Measurements from ENCODE around the gene ZNF750.

Gene ZNF750

GRCh38 chr17:82832881-82833475 lies 6.8 kb downstream of the ZNF750 start:
- no peak for DNase-seq

- DNase-seq, result no peak
Observed at GRCh38 chr17:82832411-82832810, 7.4 kb downstream of the ZNF750 start.

GRCh38 chr17:82831818-82832200 lies 8.0 kb downstream of the ZNF750 start:
- DNase-seq, result no peak

GRCh38 chr17:82831041-82831817 lies 8.6 kb downstream of the ZNF750 start:
- peak; percentile 28 for DNase-seq

- DNase-seq, result peak; percentile 80
Observed at GRCh38 chr17:82830249-82830661, 9.6 kb downstream of the ZNF750 start.

GRCh38 chr17:82828875-82829487 lies 10.8 kb downstream of the ZNF750 start:
- no peak for DNase-seq

GRCh38 chr17:82826956-82827355 lies 12.9 kb downstream of the ZNF750 start:
- no peak for DNase-seq

- no peak for DNase-seq
Observed at GRCh38 chr17:82826211-82826610, 13.6 kb downstream of the ZNF750 start.

GRCh38 chr17:82825540-82826124 lies 14.2 kb downstream of the ZNF750 start:
- no peak for DNase-seq

GRCh38 chr17:82823004-82823403 lies 16.8 kb downstream of the ZNF750 start:
- no peak for DNase-seq

GRCh38 chr17:82822281-82822680 lies 17.5 kb downstream of the ZNF750 start:
- DNase-seq, result no peak

GRCh38 chr17:82821554-82821953 lies 18.3 kb downstream of the ZNF750 start:
- no peak for DNase-seq

GRCh38 chr17:82820278-82821251 lies 19.3 kb downstream of the ZNF750 start:
- no peak for DNase-seq

- DNase-seq, result no peak
Observed at GRCh38 chr17:82817947-82818346, 21.9 kb downstream of the ZNF750 start.

GRCh38 chr17:82816358-82816757 lies 23.5 kb downstream of the ZNF750 start:
- no peak for DNase-seq

GRCh38 chr17:82815790-82816305 lies 24.0 kb downstream of the ZNF750 start:
- DNase-seq, result no peak

GRCh38 chr17:82815354-82815753 lies 24.5 kb downstream of the ZNF750 start:
- DNase-seq, result no peak

- no peak for DNase-seq
Observed at GRCh38 chr17:82814834-82815233, 25.0 kb downstream of the ZNF750 start.

GRCh38 chr17:82813299-82814051 lies 26.3 kb downstream of the ZNF750 start:
- no peak for DNase-seq

GRCh38 chr17:82812601-82813000 lies 27.2 kb downstream of the ZNF750 start:
- no peak for DNase-seq

- DNase-seq, result no peak
Observed at GRCh38 chr17:82812058-82812457, 27.8 kb downstream of the ZNF750 start.
